ENCODE data around the gene MAPKBP1. TPM values are rescaled to one million over a fixed set of nuclear protein-coding genes. Genes with fewer than 3 reads are reported as not detected.

Gene MAPKBP1
- total and polyA plus RNA-seq, 8 donors, result 18.5 to 25.4 (median 22.9) TPM

- Histone ChIP-seq H3K4me3 (no peak overlapping the region), H3K36me3 (peaks cover 0 to 72% of the 10 kb centered on the region in 2 donors), H3K9me3 (no peaks in the 10 kb centered on the region), H3K27me3 (no peaks in the 10 kb centered on the region), H3K27ac (no peak overlapping the region), H3K4me1 (peaks cover 0 to 3% of the 10 kb centered on the region in 2 donors)
- TF ChIP-seq CTCF (IDR thresholded peaks at IDR 0.05), result no peak
- intact Hi-C loops (cut with DNase I), result no loop called here
- DNase-seq (no peak), ATAC-seq (no peak)
These were observed 73.7 kb downstream of the MAPKBP1 start for GRCh38 chr15:41847981-41848380.

- ATAC-seq (no peak), DNase-seq (peak in 1 of 4 donors; percentile 28)
- no peaks in the 10 kb centered on the region for H3K9me3 ChIP-seq
- peaks cover 0 to 66% of the 10 kb centered on the region in 2 donors for H3K36me3 ChIP-seq
- intact Hi-C loops (cut with DNase I), result no loop called here
- no peak for TF ChIP-seq CTCF (IDR thresholded peaks at IDR 0.05)
- H3K27me3 ChIP-seq, result no peaks in the 10 kb centered on the region
- H3K27ac ChIP-seq, result no peak overlapping the region
- H3K4me1 ChIP-seq, result peaks cover 0 to 3% of the 10 kb centered on the region in 2 donors
- H3K4me3 ChIP-seq, result no peak overlapping the region
These were observed 74.3 kb downstream of the MAPKBP1 start for GRCh38 chr15:41848631-41849030.

GRCh38 chr15:41849204-41849603 lies 74.9 kb downstream of the MAPKBP1 start:
- DNase-seq (no peak), ATAC-seq (no peak)
- peaks cover 0 to 60% of the 10 kb centered on the region in 2 donors for H3K36me3 ChIP-seq
- intact Hi-C loops (cut with DNase I), result no loop called here
- no peak overlapping the region for H3K4me3 ChIP-seq
- H3K27me3 ChIP-seq, result no peaks in the 10 kb centered on the region
- H3K9me3 ChIP-seq, result no peaks in the 10 kb centered on the region
- H3K4me1 ChIP-seq, result peaks cover 0 to 3% of the 10 kb centered on the region in 2 donors
- no peak for TF ChIP-seq CTCF (IDR thresholded peaks at IDR 0.05)
- H3K27ac ChIP-seq, result no peak overlapping the region

GRCh38 chr15:41849861-41850260 lies 75.6 kb downstream of the MAPKBP1 start:
- intact Hi-C loops (cut with DNase I), result no loop called here
- peak; percentile 79 for ATAC-seq
- H3K4me3 ChIP-seq, result no peak overlapping the region

More at GRCh38 chr15:41849861-41850260, 75.6 kb downstream of the MAPKBP1 start:
- Histone ChIP-seq H3K9me3 (no peaks in the 10 kb centered on the region), H3K27ac (no peak overlapping the region), H3K4me1 (peaks cover 0 to 3% of the 10 kb centered on the region in 2 donors), H3K27me3 (no peaks in the 10 kb centered on the region), H3K36me3 (peaks cover 0 to 58% of the 10 kb centered on the region in 2 donors)
- peak in 2 of 4 donors; percentile 32 to 62 for DNase-seq
- TF ChIP-seq CTCF (IDR thresholded peaks at IDR 0.05), result no peak
